ENCODE data around the gene GALNT15. TPM values are rescaled to one million over a fixed set of nuclear protein-coding genes. Genes with fewer than 3 reads are reported as not detected.

The GALNT15 gene
- total RNA-seq, 1 donor from 2014 or later, result 0.17 TPM

DNA sequence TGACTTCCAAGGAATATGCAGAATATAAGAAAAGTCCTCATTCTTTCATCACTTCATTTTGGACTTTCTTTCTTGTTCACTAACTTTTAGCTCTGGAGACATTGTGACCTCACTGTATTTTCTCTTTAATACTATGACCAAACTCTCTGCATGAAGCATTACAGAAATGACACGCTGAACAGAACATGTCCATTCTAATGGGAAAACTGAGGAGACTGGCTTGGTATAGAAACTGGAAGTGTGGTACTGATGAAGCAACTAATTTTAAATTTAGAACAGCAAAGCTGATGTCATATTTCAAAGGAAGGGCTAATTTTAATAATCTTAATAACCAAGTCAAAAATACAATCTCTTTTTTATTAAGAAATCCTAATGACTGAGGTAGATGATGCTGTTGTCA is 85.6 kb downstream of the GALNT15 start:
- no peak for DNase-seq (ENCODE audit: low read depth)
- no peak overlapping the region for H3K4me3 ChIP-seq (ENCODE audit: low read depth, low read length)
- TF ChIP-seq, protein P1, sequence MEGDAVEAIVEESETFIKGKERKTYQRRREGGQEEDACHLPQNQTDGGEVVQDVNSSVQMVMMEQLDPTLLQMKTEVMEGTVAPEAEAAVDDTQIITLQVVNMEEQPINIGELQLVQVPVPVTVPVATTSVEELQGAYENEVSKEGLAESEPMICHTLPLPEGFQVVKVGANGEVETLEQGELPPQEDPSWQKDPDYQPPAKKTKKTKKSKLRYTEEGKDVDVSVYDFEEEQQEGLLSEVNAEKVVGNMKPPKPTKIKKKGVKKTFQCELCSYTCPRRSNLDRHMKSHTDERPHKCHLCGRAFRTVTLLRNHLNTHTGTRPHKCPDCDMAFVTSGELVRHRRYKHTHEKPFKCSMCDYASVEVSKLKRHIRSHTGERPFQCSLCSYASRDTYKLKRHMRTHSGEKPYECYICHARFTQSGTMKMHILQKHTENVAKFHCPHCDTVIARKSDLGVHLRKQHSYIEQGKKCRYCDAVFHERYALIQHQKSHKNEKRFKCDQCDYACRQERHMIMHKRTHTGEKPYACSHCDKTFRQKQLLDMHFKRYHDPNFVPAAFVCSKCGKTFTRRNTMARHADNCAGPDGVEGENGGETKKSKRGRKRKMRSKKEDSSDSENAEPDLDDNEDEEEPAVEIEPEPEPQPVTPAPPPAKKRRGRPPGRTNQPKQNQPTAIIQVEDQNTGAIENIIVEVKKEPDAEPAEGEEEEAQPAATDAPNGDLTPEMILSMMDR (IDR thresholded peaks at IDR 0.05; ENCODE audit: insufficient read depth, low read length, poor library complexity, severe bottlenecking), result no peak

DNA sequence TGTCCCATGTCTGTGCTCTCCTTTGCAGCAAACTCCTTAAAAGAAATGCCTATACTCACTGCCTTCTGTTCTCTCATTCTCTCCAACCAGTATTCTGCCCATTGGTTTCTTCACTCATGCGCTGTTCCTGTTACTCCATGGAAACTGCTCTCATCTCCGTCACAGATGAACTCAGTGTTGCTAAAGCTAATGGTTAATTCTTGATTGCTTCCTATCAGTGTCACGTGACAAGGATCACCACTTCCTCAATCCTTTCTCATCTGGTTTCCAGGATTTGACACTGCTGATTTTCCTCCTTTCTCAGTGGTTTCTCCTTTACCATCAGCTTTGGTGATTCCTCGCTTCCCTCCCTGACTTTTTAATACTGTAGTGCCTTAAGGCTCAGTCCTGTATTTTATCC is 87.7 kb downstream of the GALNT15 start:
- H3K4me3 ChIP-seq (ENCODE audit: low read depth, low read length), result no peak overlapping the region
- no peak for DNase-seq (ENCODE audit: low read depth)
- no peaks in the 10 kb centered on the region for H3K27me3 ChIP-seq (ENCODE audit: control insufficient read depth, insufficient read depth, low read length)
- TF ChIP-seq, protein P1 (IDR thresholded peaks at IDR 0.05; ENCODE audit: insufficient read depth, low read length, poor library complexity, severe bottlenecking), result no peak
- H3K36me3 ChIP-seq (ENCODE audit: control insufficient read depth, insufficient read depth, low read length), result no peaks in the 10 kb centered on the region

More for the DNA sequence above, 85.6 kb downstream of the GALNT15 start:
- Histone ChIP-seq H3K27me3 (ENCODE audit: control insufficient read depth, insufficient read depth, low read length) (no peaks in the 10 kb centered on the region), H3K36me3 (ENCODE audit: control insufficient read depth, insufficient read depth, low read length) (no peaks in the 10 kb centered on the region)

DNA sequence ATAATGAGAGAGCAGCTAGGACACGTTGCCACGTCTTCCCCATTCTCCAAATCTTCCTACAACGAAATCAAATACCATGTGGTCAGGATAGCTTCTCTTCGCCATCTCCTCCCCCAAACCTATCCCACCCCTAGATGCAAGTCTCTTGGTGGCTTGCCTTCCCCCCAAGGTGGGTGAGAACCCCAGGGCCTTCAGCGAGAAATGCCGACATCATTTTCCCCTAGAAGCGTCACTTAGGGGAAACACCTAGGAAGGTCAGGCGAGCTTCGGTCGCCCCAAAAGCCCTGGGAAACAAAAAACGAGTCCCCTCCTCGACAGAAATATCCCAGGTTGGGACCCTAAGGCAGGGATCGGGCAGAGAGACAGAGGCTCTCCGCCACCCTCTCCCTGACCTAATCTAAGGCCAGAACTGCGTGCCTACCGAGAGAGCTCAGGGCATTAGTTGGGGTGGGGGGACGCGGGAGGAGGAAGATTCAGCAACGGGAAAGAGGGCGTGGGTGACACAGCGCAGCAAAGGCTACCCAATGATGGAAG is 89.8 kb downstream of the GALNT15 start:
- H3K36me3 ChIP-seq (ENCODE audit: control insufficient read depth, insufficient read depth, low read length), result no peaks in the 10 kb centered on the region
- peak overlapping the region; percentile 78 for H3K4me3 ChIP-seq (ENCODE audit: low read depth, low read length)
- DNase-seq (ENCODE audit: low read depth), result no peak
- no peaks in the 10 kb centered on the region for H3K27me3 ChIP-seq (ENCODE audit: control insufficient read depth, insufficient read depth, low read length)
- TF ChIP-seq, protein P1 (IDR thresholded peaks at IDR 0.05; ENCODE audit: insufficient read depth, low read length, poor library complexity, severe bottlenecking), result no peak

DNA sequence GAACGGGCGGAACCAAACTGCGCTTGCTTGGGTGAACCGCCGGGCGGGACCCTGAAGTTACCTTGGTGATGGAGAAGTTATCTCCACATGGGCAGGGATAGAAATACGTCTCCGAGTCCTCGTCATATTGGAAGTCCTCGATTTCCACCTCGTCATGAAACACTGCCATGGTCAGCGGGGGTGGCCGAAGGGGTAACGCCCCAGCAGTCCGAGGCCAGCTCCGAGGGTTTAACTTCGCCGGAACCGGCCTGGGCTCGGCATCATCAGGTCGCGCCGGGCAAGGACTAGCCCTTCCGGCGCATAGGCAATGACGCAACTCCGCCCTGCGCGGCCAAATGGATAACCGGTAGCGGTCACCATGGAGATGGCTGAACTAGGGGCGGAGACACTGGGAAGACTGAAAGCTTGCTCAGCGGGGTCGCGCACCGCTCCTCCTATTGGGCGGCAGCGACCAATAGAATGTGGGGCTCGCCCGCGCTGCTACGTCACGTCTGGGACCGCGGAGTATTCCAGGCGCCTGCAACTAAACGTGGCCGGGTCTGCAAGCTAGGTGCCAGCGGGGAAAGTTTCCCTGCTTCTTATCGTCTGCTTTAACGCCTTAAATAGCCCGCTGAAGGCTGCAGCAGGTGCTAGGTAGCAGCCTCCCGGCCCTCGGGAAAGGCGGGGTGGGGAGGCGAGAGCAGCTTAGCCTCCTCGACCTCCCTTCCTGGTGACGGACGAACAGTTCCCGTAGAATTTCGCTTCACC is 90.4 kb downstream of the GALNT15 start, which contains the start of the genes DPH3 and OXNAD1:
TSS of gene DPH3 (minus strand) at position 236 of the 747 bp plus-strand sequence. CDS start at position 169, 67 bp downstream.
TSS of gene OXNAD1 (plus strand) at position 505 of the 747 bp plus-strand sequence. CDS start 5,741 bp downstream, outside the sequence.
- TF ChIP-seq, protein P1 (IDR thresholded peaks at IDR 0.05; ENCODE audit: insufficient read depth, low read length, poor library complexity, severe bottlenecking), result no peak
- peak within 1 kb of the TSS; percentile 78 for H3K4me3 ChIP-seq (ENCODE audit: low read depth, low read length)
- DNase-seq (ENCODE audit: low read depth), result peak; percentile 98
- H3K36me3 ChIP-seq (ENCODE audit: control insufficient read depth, insufficient read depth, low read length), result no peaks in the 10 kb centered on the region
- no peaks in the 10 kb centered on the region for H3K27me3 ChIP-seq (ENCODE audit: control insufficient read depth, insufficient read depth, low read length)

DNA sequence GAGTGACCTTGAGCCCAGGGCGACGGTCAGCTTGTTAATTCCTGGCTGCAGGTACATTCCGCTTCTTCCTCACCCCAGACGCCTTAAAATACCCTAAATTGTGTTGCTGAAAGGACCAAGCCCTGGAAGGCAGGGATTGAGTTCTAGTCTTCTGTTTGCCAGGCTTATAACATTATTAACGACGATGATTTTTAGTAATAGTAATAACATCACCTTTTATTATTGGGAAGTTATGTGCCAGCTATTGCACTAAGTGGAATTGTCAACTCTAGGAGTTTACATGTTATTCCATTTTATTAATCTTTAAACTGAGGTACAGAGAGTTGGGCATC is 90.9 kb downstream of the GALNT15 start:
- Histone ChIP-seq H3K4me3 (ENCODE audit: low read depth, low read length) (peak overlapping the region; percentile 78), H3K27me3 (ENCODE audit: control insufficient read depth, insufficient read depth, low read length) (no peaks in the 10 kb centered on the region), H3K36me3 (ENCODE audit: control insufficient read depth, insufficient read depth, low read length) (no peaks in the 10 kb centered on the region)
- no peak for DNase-seq (ENCODE audit: low read depth)
- TF ChIP-seq, protein P1 (IDR thresholded peaks at IDR 0.05; ENCODE audit: insufficient read depth, low read length, poor library complexity, severe bottlenecking), result no peak
